ENCODE measurements around the gene TCEA2.
A peak's percentile ranks its signal among the peaks of the same experiment; 100 is the strongest.

TCEA2 gene

GRCh38 chr20:64069614-64070243 is 6.7 kb downstream of the TCEA2 start:
- Histone ChIP-seq H3K9me3 (ENCODE audit: severe bottlenecking) (no peaks in the 10 kb centered on the region), H3K27me3 (ENCODE audit: insufficient read depth, low read depth, severe bottlenecking) (no peaks in the 10 kb centered on the region), H3K36me3 (no peaks in the 10 kb centered on the region), H3K4me3 (ENCODE audit: low read depth, low read length) (no peak overlapping the region), H3K27ac (no peak overlapping the region)
- DNase-seq: peak; percentile 53
- TF ChIP-seq, protein P1, sequence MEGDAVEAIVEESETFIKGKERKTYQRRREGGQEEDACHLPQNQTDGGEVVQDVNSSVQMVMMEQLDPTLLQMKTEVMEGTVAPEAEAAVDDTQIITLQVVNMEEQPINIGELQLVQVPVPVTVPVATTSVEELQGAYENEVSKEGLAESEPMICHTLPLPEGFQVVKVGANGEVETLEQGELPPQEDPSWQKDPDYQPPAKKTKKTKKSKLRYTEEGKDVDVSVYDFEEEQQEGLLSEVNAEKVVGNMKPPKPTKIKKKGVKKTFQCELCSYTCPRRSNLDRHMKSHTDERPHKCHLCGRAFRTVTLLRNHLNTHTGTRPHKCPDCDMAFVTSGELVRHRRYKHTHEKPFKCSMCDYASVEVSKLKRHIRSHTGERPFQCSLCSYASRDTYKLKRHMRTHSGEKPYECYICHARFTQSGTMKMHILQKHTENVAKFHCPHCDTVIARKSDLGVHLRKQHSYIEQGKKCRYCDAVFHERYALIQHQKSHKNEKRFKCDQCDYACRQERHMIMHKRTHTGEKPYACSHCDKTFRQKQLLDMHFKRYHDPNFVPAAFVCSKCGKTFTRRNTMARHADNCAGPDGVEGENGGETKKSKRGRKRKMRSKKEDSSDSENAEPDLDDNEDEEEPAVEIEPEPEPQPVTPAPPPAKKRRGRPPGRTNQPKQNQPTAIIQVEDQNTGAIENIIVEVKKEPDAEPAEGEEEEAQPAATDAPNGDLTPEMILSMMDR (IDR thresholded peaks at IDR 0.05; ENCODE audit: low read depth, low read length): peak; percentile 87

GRCh38 chr20:64070244-64070993 is 7.4 kb downstream of the TCEA2 start:
- TF ChIP-seq, protein P1 (IDR thresholded peaks at IDR 0.05; ENCODE audit: low read depth, low read length): no peak
- no peak for DNase-seq
- H3K9me3 ChIP-seq (ENCODE audit: severe bottlenecking): no peaks in the 10 kb centered on the region
- no peak overlapping the region for H3K27ac ChIP-seq
- no peaks in the 10 kb centered on the region for H3K36me3 ChIP-seq
- no peaks in the 10 kb centered on the region for H3K27me3 ChIP-seq (ENCODE audit: insufficient read depth, low read depth, severe bottlenecking)
- no peak overlapping the region for H3K4me3 ChIP-seq (ENCODE audit: low read depth, low read length)

DNA sequence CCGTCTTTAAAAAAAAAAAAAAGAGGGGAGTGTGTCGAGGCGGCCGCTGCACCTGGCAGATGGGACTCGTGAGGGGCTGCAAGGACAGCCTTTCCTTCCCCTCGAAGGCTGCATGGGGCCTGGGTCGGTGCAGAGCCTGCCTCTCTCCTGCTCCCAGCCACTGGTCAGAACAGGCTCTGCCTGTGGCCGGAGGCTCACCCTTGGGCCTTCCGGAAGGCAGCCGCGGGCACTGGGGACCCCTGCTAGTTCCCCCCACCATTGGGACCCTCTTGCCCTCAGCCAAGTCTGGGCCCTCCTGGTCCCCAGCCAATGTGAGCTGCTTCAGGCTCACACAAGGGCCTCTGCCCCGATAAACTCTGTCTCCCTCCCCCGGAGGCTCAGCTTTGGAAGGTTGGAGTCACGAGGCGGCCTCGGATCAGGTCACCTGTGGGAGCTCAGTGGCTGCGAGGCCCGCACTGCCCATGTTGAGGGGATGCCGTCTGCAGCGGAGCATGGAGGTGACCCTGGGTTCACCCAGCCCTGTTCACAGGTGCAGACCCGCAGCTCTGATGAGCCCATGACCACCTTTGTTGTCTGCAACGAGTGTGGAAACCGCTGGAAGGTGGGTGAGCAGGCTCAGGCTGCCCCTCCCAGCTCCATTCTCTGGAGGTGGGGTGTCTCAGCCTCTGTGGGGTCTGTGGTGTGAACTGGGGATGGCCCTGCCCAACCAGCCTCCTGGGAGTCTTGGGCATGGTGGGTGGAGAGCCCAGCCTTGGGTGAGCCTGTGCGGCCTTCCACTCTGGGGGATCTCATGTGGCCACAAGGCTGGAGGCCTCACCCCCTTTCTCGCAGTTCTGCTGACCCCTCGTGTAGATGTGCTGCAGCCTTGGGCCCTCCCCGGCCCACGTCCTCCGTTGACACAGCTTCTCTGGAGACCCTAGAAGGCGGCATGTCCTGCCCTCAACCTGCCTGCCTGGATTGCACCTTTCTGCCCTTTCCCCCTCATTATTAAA is 8.6 kb downstream of the TCEA2 start:
- no peak for DNase-seq
- TF ChIP-seq, protein P1 (IDR thresholded peaks at IDR 0.05; ENCODE audit: low read depth, low read length): no peak
- Histone ChIP-seq H3K27me3 (ENCODE audit: insufficient read depth, low read depth, severe bottlenecking) (no peaks in the 10 kb centered on the region), H3K9me3 (ENCODE audit: severe bottlenecking) (no peaks in the 10 kb centered on the region), H3K4me3 (ENCODE audit: low read depth, low read length) (no peak overlapping the region), H3K36me3 (no peaks in the 10 kb centered on the region), H3K27ac (no peak overlapping the region)

GRCh38 chr20:64072498-64073063 is 9.6 kb downstream of the TCEA2 start:
- H3K36me3 ChIP-seq: no peaks in the 10 kb centered on the region
- DNase-seq: no peak
- no peaks in the 10 kb centered on the region for H3K27me3 ChIP-seq (ENCODE audit: insufficient read depth, low read depth, severe bottlenecking)
- no peaks in the 10 kb centered on the region for H3K9me3 ChIP-seq (ENCODE audit: severe bottlenecking)
- H3K4me3 ChIP-seq (ENCODE audit: low read depth, low read length): no peak overlapping the region
- TF ChIP-seq, protein P1 (IDR thresholded peaks at IDR 0.05; ENCODE audit: low read depth, low read length): no peak
- H3K27ac ChIP-seq: no peak overlapping the region

DNA sequence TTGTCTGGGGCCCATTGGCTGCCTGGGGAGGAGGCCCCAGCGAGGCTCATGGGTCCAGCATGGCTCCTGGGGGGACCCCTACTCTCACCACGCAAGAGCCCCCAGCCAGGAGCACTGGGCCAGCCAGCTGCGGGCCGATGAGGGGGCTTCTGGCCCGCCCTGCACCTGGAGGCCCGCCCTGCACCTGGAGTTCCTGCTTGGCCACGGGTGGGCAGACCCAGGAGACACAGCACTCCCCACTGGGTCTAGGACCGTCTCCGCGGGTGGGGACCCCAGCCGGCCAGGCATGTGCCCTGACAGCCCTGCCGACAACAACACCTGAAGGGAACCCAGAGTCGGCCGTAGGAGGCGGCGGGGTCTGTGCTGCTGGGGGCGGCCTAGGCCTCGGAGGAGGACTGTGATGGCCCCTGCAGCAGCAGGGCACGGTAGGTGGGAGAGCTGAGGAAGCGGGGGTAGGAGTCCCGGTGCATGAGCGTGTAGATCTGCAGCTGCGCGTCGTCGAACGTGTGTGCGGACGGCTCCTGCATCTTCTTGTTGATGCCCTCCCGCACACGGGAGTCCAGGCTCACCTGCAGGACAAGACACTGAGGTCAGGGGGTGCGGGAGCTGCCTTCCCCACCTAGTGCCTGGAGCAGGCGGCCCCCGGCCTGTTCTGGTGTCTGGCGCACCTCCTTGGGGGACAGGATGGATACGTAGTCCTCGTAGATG is 10.6 kb downstream of the TCEA2 start:
- no peak for DNase-seq
- Histone ChIP-seq H3K36me3 (no peaks in the 10 kb centered on the region), H3K27ac (no peak overlapping the region)

More for the DNA sequence above, 10.6 kb downstream of the TCEA2 start:
- Histone ChIP-seq H3K27me3 (ENCODE audit: insufficient read depth, low read depth, severe bottlenecking) (no peaks in the 10 kb centered on the region), H3K4me3 (ENCODE audit: low read depth, low read length) (no peak overlapping the region), H3K9me3 (ENCODE audit: severe bottlenecking) (no peaks in the 10 kb centered on the region)
- TF ChIP-seq, protein P1 (IDR thresholded peaks at IDR 0.05; ENCODE audit: low read depth, low read length): no peak

Measured in WERI-Rb-1 (cell line).